GM12873 (cell line): ENCODE measurements around the gene MFSD6.

Experiments
- CTCF ChIP-seq: IDR thresholded peaks from 2 replicates; pipeline ENCODE4 v1.5.1; 2012; ENCODE audit warnings: low read depth, mild to moderate bottlenecking, moderate library complexity, low read length, control low read depth; ENCODE audit not compliant: insufficient read depth; ENCODE audit errors: missing control alignments

Gene MFSD6

GRCh38 chr2:190537765-190538164 is 129.6 kb downstream of the MFSD6 start:
- no peak for TF ChIP-seq CTCF

GRCh38 chr2:190538201-190538600 is 130.0 kb downstream of the MFSD6 start:
- TF ChIP-seq CTCF, result no peak

GRCh38 chr2:190540048-190540447 is 131.9 kb downstream of the MFSD6 start:
- no peak for TF ChIP-seq CTCF

- TF ChIP-seq CTCF, result no peak
These were observed 136.9 kb downstream of the MFSD6 start for GRCh38 chr2:190545093-190545492.

GRCh38 chr2:190545555-190546385 is 137.6 kb downstream of the MFSD6 start:
- TF ChIP-seq CTCF, result no peak

GRCh38 chr2:190546734-190547133 is 138.6 kb downstream of the MFSD6 start:
- no peak for TF ChIP-seq CTCF

- TF ChIP-seq CTCF, result no peak
These were observed 139.7 kb downstream of the MFSD6 start for GRCh38 chr2:190547886-190548285.
